Natural killer cell (primary cell): ENCODE results near the gene TNNT3. TPM values are rescaled to one million over a fixed set of nuclear protein-coding genes. Genes with fewer than 3 reads are reported as not detected.

ENCODE experiments used
- ATAC-seq, 3 donors: fragments of 150-1000 bp in 2 of 3; fragments of 200-7000 bp in 1 of 3; cut with Tn5 transposase; 1 replicate in 1 of 3; 2 replicates in 2 of 3; pipeline ENCODE4 v1.10.0; 2021; ENCODE audit warnings: mild to moderate bottlenecking in 2 of 3, moderate library complexity in 2 of 3
- DNase-seq, 2 donors: peaks; one replicate each; pipeline versions ENCODE4 v3.0.0 to v3.0.0-alpha.2; 2013 to 2021; ENCODE audit warnings: mixed read lengths in 1 of 2
- H3K27ac ChIP-seq: one replicate; pipeline ENCODE4 v1.5.1; 2013; ENCODE audit warnings: mild to moderate bottlenecking, low read length
- H3K27me3 ChIP-seq: one replicate; pipeline ENCODE4 v1.6.1; 2013; ENCODE audit warnings: low read length; ENCODE audit not compliant: control insufficient read depth, insufficient read depth
- H3K36me3 ChIP-seq: one replicate; pipeline ENCODE4 v1.6.1; 2013; ENCODE audit warnings: low read length; ENCODE audit not compliant: control insufficient read depth, insufficient read depth
- H3K4me1 ChIP-seq: one replicate; pipeline ENCODE4 v1.6.1; 2013; ENCODE audit warnings: low read length; ENCODE audit not compliant: control insufficient read depth, insufficient read depth
- H3K4me3 ChIP-seq: one replicate; pipeline ENCODE4 v1.5.1; 2013; ENCODE audit warnings: low read length
- H3K9me3 ChIP-seq: one replicate; pipeline ENCODE4 v1.6.1; 2013; ENCODE audit warnings: low read length; ENCODE audit not compliant: control insufficient read depth, insufficient read depth
- H3K27ac Mint-ChIP-seq, 2 donors: one replicate each; pipeline ENCODE4 v1.8.0; 2022; ENCODE audit warnings: mild to moderate bottlenecking in 2 of 2, mixed read lengths in 2 of 2, moderate library complexity in 1 of 2
- H3K27me3 Mint-ChIP-seq, 2 donors: one replicate each; pipeline ENCODE4 v1.8.0; 2022; ENCODE audit warnings: low read depth in 2 of 2, mixed read lengths in 2 of 2
- H3K36me3 Mint-ChIP-seq: one replicate; pipeline ENCODE4 v1.8.0; 2022; ENCODE audit warnings: mixed read lengths
- H3K4me1 Mint-ChIP-seq, 2 donors: one replicate each; pipeline ENCODE4 v1.8.0; 2022; ENCODE audit warnings: mixed read lengths in 2 of 2
- H3K4me3 Mint-ChIP-seq: one replicate; pipeline ENCODE4 v1.8.0; 2022; ENCODE audit warnings: mild to moderate bottlenecking, moderate library complexity, mixed read lengths
- H3K9me3 Mint-ChIP-seq, 2 donors: one replicate each; pipeline ENCODE4 v1.8.0; 2022; ENCODE audit warnings: mixed read lengths in 2 of 2
- CTCF ChIP-seq: fragments of 200-600 bp; IDR thresholded peaks from one replicate; pipeline ENCODE4 v1.8.0; 2022; ENCODE audit warnings: antibody characterized with exemption
- WGBS: methylation state at CpG from one replicate; pipeline ENCODE4 v1.1.7; 2013; ENCODE audit warnings: missing lambda C conversion rate; ENCODE audit not compliant: insufficient coverage; 5-methylcytosine and 5-hydroxymethylcytosine counted together
- intact Hi-C: fragments of 100-400 bp; cut with micrococcal nuclease; formaldehyde crosslinking; loops from one replicate; pipeline ENCODE4 v1.14.2; 2022
- total RNA-seq, 4 donors: library from RNA; stranded (reverse); fragments of 120-200 nt in 1 of 4; gene quantifications; one replicate each; pipeline versions ENCODE4 v1.2.3 to v1.2.4, GENCODE V29; 2013 to 2022

TNNT3 gene
- total RNA-seq, 3 donors from 2014 or later (not counting 1 experiment from before 2014, with no cell fraction given), result 15.8 to 27.9 (median 26.2) TPM

- no peak overlapping the region for H3K4me3 ChIP-seq
- DNase-seq (no peak), ATAC-seq (no peak)
- Mint-ChIP-seq H3K4me1 (peaks cover 0 to 7% of the 10 kb centered on the region in 2 donors), H3K9me3 (no peaks in the 10 kb centered on the region), H3K27me3 (peaks cover 0 to 19% of the 10 kb centered on the region in 2 donors), H3K27ac (no peak overlapping the region), H3K36me3 (no peaks in the 10 kb centered on the region), H3K4me3 (no peak overlapping the region)
- no peak for TF ChIP-seq CTCF
- no peak overlapping the region for H3K27ac ChIP-seq
- no peaks in the 10 kb centered on the region for H3K27me3 ChIP-seq
- H3K36me3 ChIP-seq, result no peaks in the 10 kb centered on the region
- intact Hi-C loops, result no loop called here
- H3K4me1 ChIP-seq, result peaks cover 3% of the 10 kb centered on the region
- WGBS, result 83% methylated on average over 7 of the region's 7 CpGs
- no peaks in the 10 kb centered on the region for H3K9me3 ChIP-seq
These were observed 10.0 kb upstream of the TNNT3 start for GRCh38 chr11:1909524-1909923.

- intact Hi-C loops, result no loop called here
These were observed 7.1 kb upstream of the TNNT3 start for GRCh38 chr11:1912289-1912878.

GRCh38 chr11:1913271-1914060, 6.0 kb upstream of the TNNT3 start:
- Histone ChIP-seq H3K9me3 (no peaks in the 10 kb centered on the region), H3K27me3 (no peaks in the 10 kb centered on the region), H3K4me1 (peaks cover 20% of the 10 kb centered on the region), H3K36me3 (no peaks in the 10 kb centered on the region), H3K4me3 (no peak overlapping the region), H3K27ac (no peak overlapping the region)
- DNase-seq (no peak), ATAC-seq (no peak)
- H3K4me3 Mint-ChIP-seq, result no peak overlapping the region
- WGBS, result 91% methylated on average over 31 of the region's 31 CpGs
- H3K4me1 Mint-ChIP-seq, result peaks cover 0 to 31% of the 10 kb centered on the region in 2 donors
- intact Hi-C loops, result loop anchor here (2.0 kb wide), 1 partner anchor 21 kb away; no protein-coding TSS in a partner anchor
- peaks cover 0 to 19% of the 10 kb centered on the region in 2 donors for H3K27me3 Mint-ChIP-seq
- H3K27ac Mint-ChIP-seq, result peak overlapping the region in 1 of 2 donors; percentile 41
- H3K36me3 Mint-ChIP-seq, result no peaks in the 10 kb centered on the region
- H3K9me3 Mint-ChIP-seq, result no peaks in the 10 kb centered on the region
- TF ChIP-seq CTCF, result no peak

More at GRCh38 chr11:1912289-1912878, 7.1 kb upstream of the TNNT3 start:
- H3K27ac Mint-ChIP-seq, result no peak overlapping the region
- peaks cover 0 to 30% of the 10 kb centered on the region in 2 donors for H3K4me1 Mint-ChIP-seq
- WGBS, result 73% methylated on average over 13 of the region's 13 CpGs
- no peaks in the 10 kb centered on the region for H3K36me3 Mint-ChIP-seq
- Histone ChIP-seq H3K4me1 (peaks cover 9% of the 10 kb centered on the region), H3K27ac (no peak overlapping the region), H3K36me3 (no peaks in the 10 kb centered on the region), H3K4me3 (no peak overlapping the region), H3K9me3 (no peaks in the 10 kb centered on the region), H3K27me3 (no peaks in the 10 kb centered on the region)
- H3K27me3 Mint-ChIP-seq, result peaks cover 0 to 19% of the 10 kb centered on the region in 2 donors
- DNase-seq, result no peak
- no peaks in the 10 kb centered on the region for H3K9me3 Mint-ChIP-seq
- no peak for ATAC-seq
- H3K4me3 Mint-ChIP-seq, result no peak overlapping the region
- no peak for TF ChIP-seq CTCF
